Thoracic aorta (tissue), 2 donors: Measurements from ENCODE around the gene COL9A2. TPM values are rescaled to one million over a fixed set of nuclear protein-coding genes. Genes with fewer than 3 reads are reported as not detected.
A peak's percentile ranks its signal among the peaks of the same experiment; 100 is the strongest.

ENCODE experiments used
- ATAC-seq: fragments of 150-250 bp; one replicate; pipeline ENCODE4 v1.8.0; 2017; ENCODE audit warnings: low read depth; ENCODE audit not compliant: insufficient number of reproducible peaks, low FRiP score
- DNase-seq: peaks from one replicate; pipeline ENCODE4 v3.0.0-alpha.2; 2020; ENCODE audit warnings: low spot score
- H3K27ac ChIP-seq, 2 donors: fragments of 200-600 bp; sonication (generic); 1 replicate in 1 of 2; 2 replicates in 1 of 2; pipeline ENCODE4 v1.5.1; 2016; ENCODE audit warnings: mild to moderate bottlenecking in 2 of 2, moderate library complexity in 2 of 2
- H3K27me3 ChIP-seq: fragments of 200-600 bp; sonication (generic); replicated peaks from 2 replicates; pipeline ENCODE4 v1.6.0; 2016; ENCODE audit warnings: mild to moderate bottlenecking; ENCODE audit not compliant: insufficient read depth
- H3K36me3 ChIP-seq: fragments of 200-600 bp; sonication (generic); one replicate; pipeline ENCODE4 v1.5.1; 2016
- H3K4me1 ChIP-seq, 2 donors: fragments of 200-600 bp; sonication (generic); 1 replicate in 1 of 2; 2 replicates in 1 of 2; pipeline versions ENCODE4 v1.5.1 to v1.6.0; 2016; ENCODE audit warnings: low read depth in 2 of 2, mild to moderate bottlenecking in 1 of 2; ENCODE audit not compliant: control insufficient read depth in 1 of 2
- H3K4me3 ChIP-seq: fragments of 200-600 bp; sonication (generic); 2 replicates; pipeline ENCODE4 v1.5.1; 2016; ENCODE audit warnings: mild to moderate bottlenecking
- H3K9me3 ChIP-seq: fragments of 200-600 bp; sonication (generic); 2 replicates; pipeline ENCODE4 v1.5.1; 2016
- total RNA-seq, 2 donors: library from RNA; depleted of rRNA; stranded (reverse); fragments of >200 nt; gene quantifications; one replicate each; pipeline versions ENCODE4 v1.1.0 to v1.2.3, GENCODE V29; 2016
- TF ChIP-seq, protein P1 (sequence below): fragments of 200-600 bp; sonication (generic); IDR thresholded peaks from one replicate; pipeline ENCODE4 v1.5.1; 2019; ENCODE audit warnings: antibody characterized with exemption

The COL9A2 gene
- total RNA-seq, 2 donors from 2014 or later: 16.7 to 36.4 TPM

DNA sequence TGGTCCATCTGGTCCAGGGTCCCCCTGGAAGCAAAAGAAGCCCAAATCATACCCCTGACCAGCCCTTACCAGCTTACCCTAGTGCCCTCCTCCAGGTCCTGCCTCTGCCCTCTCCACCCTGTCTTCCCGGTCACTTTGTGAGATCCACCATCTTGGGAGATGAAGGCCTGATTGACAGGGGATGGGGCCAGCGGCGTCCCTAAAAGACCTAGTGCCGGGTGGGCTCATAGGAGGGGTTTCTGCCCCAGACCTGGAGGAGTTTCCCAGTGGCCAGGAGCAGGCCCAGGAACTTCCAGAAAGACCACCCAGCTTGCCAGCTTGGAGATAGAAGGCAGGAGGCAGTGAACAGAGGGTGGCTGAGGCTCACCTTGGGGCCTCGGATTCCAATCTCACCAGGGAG is 5.4 kb downstream of the COL9A2 start:
- no peaks in the 10 kb centered on the region for H3K9me3 ChIP-seq
- no peaks in the 10 kb centered on the region for H3K27me3 ChIP-seq
- ATAC-seq (no peak), DNase-seq (no peak)
- H3K36me3 ChIP-seq: no peaks in the 10 kb centered on the region
- peaks cover 3 to 60% of the 10 kb centered on the region in 2 donors for H3K4me1 ChIP-seq
- no peak overlapping the region for H3K4me3 ChIP-seq
- TF ChIP-seq, protein P1, sequence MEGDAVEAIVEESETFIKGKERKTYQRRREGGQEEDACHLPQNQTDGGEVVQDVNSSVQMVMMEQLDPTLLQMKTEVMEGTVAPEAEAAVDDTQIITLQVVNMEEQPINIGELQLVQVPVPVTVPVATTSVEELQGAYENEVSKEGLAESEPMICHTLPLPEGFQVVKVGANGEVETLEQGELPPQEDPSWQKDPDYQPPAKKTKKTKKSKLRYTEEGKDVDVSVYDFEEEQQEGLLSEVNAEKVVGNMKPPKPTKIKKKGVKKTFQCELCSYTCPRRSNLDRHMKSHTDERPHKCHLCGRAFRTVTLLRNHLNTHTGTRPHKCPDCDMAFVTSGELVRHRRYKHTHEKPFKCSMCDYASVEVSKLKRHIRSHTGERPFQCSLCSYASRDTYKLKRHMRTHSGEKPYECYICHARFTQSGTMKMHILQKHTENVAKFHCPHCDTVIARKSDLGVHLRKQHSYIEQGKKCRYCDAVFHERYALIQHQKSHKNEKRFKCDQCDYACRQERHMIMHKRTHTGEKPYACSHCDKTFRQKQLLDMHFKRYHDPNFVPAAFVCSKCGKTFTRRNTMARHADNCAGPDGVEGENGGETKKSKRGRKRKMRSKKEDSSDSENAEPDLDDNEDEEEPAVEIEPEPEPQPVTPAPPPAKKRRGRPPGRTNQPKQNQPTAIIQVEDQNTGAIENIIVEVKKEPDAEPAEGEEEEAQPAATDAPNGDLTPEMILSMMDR: no peak
- H3K27ac ChIP-seq: no peak overlapping the region

DNA sequence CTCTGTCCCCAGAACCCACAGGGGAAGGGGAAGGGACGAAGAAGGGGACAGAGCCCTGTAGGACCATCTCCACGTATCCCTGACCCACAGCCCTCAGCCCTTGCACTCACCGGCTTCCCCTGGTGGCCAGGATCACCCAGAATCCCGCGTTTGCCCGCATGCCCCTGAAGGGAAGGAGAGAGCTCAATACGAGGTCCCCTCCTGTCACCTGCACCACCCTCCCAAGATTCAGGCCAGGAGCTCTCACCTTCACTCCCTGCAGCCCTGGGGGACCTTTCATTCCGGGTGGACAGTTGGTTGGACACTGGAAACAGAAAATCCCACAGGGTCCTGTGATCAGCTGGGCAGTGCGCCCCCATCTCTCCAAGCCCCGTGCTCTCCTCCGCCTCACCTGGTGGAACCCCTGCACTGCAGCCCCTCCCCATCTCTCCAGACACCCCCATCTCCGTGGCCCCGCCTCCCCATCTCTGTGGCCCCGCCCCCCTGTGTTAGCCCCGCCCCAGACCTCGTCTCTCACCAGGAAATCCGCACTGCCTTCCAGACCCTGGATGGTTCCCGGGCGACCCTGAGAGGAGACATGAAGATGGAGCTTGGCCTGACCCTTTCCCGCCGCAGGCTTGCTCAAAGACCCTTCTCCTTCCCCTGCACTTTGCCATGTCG is 6.0 kb downstream of the COL9A2 start:
- Histone ChIP-seq H3K9me3 (no peaks in the 10 kb centered on the region), H3K36me3 (no peaks in the 10 kb centered on the region), H3K27ac (no peak overlapping the region), H3K4me3 (no peak overlapping the region), H3K27me3 (no peaks in the 10 kb centered on the region), H3K4me1 (peaks cover 3 to 56% of the 10 kb centered on the region in 2 donors)
- DNase-seq: no peak
- TF ChIP-seq, protein P1: no peak
- ATAC-seq: no peak

DNA sequence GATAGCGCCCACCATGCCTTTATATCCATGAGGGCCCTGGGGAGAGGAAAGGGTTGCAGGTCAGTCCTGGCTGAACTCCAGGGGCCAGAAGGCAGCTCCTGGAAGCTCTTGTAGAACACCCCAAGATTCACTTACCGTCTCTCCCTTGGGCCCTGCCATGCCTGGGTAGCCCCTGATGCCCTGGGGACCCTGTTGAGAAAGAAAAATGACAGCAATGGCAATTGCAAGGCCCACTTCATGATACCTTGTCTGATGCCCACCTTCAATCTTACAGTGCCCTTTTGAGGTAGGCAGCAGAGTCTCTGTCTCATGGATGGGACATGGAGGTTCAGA is 7.0 kb downstream of the COL9A2 start:
- no peaks in the 10 kb centered on the region for H3K9me3 ChIP-seq
- H3K4me1 ChIP-seq: peaks cover 3 to 46% of the 10 kb centered on the region in 2 donors
- no peak overlapping the region for H3K27ac ChIP-seq
- TF ChIP-seq, protein P1: no peak
- ATAC-seq (no peak), DNase-seq (no peak)
- no peaks in the 10 kb centered on the region for H3K27me3 ChIP-seq
- H3K36me3 ChIP-seq: no peaks in the 10 kb centered on the region
- H3K4me3 ChIP-seq: no peak overlapping the region

DNA sequence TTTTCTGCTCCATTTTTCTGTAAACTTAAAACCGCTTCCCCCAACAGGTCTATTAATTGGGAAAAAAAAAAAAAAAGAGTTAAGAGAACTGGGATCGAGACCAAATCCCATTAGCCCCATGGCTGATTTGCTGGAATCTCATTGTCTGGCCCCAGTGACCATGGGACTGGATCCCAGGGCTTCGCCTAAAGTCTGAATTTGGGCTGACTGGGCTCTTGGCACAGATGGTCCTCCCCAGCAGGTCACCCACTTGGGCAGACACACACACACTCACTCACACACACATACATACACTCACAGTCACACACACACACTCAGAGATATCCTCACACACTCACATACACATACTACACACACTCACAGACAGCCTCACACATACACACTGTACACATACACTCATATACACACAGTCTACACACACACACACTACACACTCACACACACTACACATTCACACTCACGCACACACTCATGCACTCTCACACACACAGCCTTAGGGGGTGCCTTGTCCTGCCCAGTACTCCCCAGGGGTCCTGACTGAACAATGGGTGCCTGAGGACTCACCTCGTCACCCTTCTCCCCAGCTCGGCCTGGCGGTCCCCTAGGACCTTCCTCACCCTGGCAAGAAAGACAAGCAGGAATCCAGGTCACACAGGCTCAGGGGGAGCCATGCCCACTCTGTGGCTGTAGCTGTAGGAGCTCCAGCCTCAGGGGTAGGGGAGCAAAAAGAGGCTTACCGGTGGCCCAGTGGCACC is 7.5 kb downstream of the COL9A2 start:
- TF ChIP-seq, protein P1: no peak
- Histone ChIP-seq H3K36me3 (no peaks in the 10 kb centered on the region), H3K27ac (no peak overlapping the region), H3K27me3 (no peaks in the 10 kb centered on the region), H3K4me1 (peaks cover 3 to 40% of the 10 kb centered on the region in 2 donors), H3K4me3 (no peak overlapping the region), H3K9me3 (no peaks in the 10 kb centered on the region)
- DNase-seq: no peak
- ATAC-seq: no peak

DNA sequence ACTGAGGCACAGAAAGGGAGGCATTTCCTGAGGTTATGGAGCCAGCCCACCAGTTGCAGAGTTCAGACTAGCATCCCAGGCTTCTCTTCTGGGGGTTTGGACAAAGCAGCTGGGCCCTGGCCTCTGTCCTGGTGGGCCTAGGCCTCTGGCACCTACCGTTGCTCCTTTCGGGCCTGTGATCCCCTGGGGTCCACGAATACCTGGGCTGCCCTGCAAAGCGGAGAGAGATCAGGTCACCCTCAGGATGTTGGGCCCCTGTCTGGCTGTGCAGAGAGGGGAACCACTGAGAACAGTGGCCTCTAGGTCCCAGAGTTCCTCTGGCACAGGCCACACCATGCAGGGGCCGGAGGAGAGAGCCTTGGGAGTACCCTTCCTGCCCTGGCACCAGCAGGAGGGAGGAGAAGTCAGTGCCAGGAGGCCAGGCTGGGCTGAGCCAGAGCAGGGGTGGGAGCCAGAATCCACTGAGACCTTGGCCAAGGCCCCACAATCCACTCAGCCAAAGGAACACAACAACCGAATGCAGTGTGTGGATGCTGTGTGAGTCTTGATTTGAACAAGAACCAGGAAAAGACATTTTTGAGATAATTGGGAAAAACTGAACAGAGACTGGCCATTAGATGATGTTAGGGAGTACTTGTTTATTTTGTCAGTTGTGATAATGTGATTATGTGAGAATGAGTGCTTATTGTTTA is 8.9 kb downstream of the COL9A2 start:
- Histone ChIP-seq H3K27me3 (no peaks in the 10 kb centered on the region), H3K4me3 (no peak overlapping the region), H3K4me1 (peaks cover 3 to 29% of the 10 kb centered on the region in 2 donors), H3K36me3 (no peaks in the 10 kb centered on the region), H3K9me3 (no peaks in the 10 kb centered on the region), H3K27ac (peak overlapping the region; percentile 6 to 31)
- peak; percentile 64 for ATAC-seq
- DNase-seq: no peak
- TF ChIP-seq, protein P1: no peak
